ENCODE measurements around the gene CD84. TPM values are rescaled to one million over a fixed set of nuclear protein-coding genes. Genes with fewer than 3 reads are reported as not detected.
"Not testable (repeated sequence)": the region's sequence is repeated elsewhere in the genome, so short reads cannot be mapped to it uniquely, and the experiment has no call there.

CD84 gene
- total and polyA plus RNA-seq, 8 donors, result 0.16 to 13.2 (median 3.1) TPM

GRCh38 chr1:160567858-160568682, 11.2 kb downstream of the CD84 start:
- intact Hi-C loops (cut with DNase I), result no loop called here
- Histone ChIP-seq H3K4me3 (no peak overlapping the region), H3K9me3 (no peaks in the 10 kb centered on the region), H3K4me1 (peaks cover 0 to 7% (median 0%) of the 10 kb centered on the region in 3 donors), H3K27me3 (no peaks in the 10 kb centered on the region), H3K36me3 (no peaks in the 10 kb centered on the region), H3K27ac (no peak overlapping the region)
- no peak for DNase-seq
- no peak for ATAC-seq
- 67 to 76% methylated on average over 8 of the region's 8 CpGs for WGBS, 2 donors
- no peak for TF ChIP-seq CTCF (IDR thresholded peaks at IDR 0.05)
- no peak for FAIRE-seq

- intact Hi-C loops (cut with DNase I), result no loop called here
- no peaks in the 10 kb centered on the region for H3K36me3 ChIP-seq
- 83 to 91% methylated on average over 5 of the region's 5 CpGs for WGBS, 2 donors
- TF ChIP-seq CTCF (IDR thresholded peaks at IDR 0.05), result no peak
- no peak overlapping the region for H3K4me3 ChIP-seq
- FAIRE-seq (no peak), ATAC-seq (no peak), DNase-seq (no peak)
- H3K27ac ChIP-seq, result no peak overlapping the region
- peaks cover 0 to 7% (median 0%) of the 10 kb centered on the region in 3 donors for H3K4me1 ChIP-seq
- H3K27me3 ChIP-seq, result no peaks in the 10 kb centered on the region
- H3K9me3 ChIP-seq, result no peaks in the 10 kb centered on the region
Observed at GRCh38 chr1:160567341-160567740, 12.0 kb downstream of the CD84 start.

- TF ChIP-seq CTCF (IDR thresholded peaks at IDR 0.05), result no peak
- peak overlapping the region in 2 of 4 donors; percentile 9 to 16 for H3K4me3 ChIP-seq
- WGBS, 2 donors, result 33 to 35% methylated on average over 4 of the region's 4 CpGs
- no peaks in the 10 kb centered on the region for H3K36me3 ChIP-seq
- no peaks in the 10 kb centered on the region for H3K9me3 ChIP-seq
- no peaks in the 10 kb centered on the region for H3K27me3 ChIP-seq
- peak overlapping the region; percentile 4 to 27 (median 18) for H3K27ac ChIP-seq
- FAIRE-seq (no peak), DNase-seq (peak in 2 of 6 donors; percentile 41 to 46), ATAC-seq (peak; percentile 82 to 89 (median 86))
- intact Hi-C loops (cut with DNase I), result no loop called here
- H3K4me1 ChIP-seq, result peaks cover 0 to 7% (median 0%) of the 10 kb centered on the region in 3 donors
Observed at GRCh38 chr1:160565564-160565963, 13.7 kb downstream of the CD84 start.

GRCh38 chr1:160563230-160563629, 16.1 kb downstream of the CD84 start:
- 83 to 97% methylated on average over 1 of the region's 1 CpG for WGBS, 2 donors
- H3K4me3 ChIP-seq; H3K27ac ChIP-seq; DNase-seq; H3K9me3 ChIP-seq; H3K4me1 ChIP-seq; H3K27me3 ChIP-seq; intact Hi-C loops (cut with DNase I); H3K36me3 ChIP-seq; FAIRE-seq; ATAC-seq: not testable (repeated sequence)

- FAIRE-seq; H3K9me3 ChIP-seq; intact Hi-C loops (cut with DNase I); H3K36me3 ChIP-seq; DNase-seq; H3K4me1 ChIP-seq; ATAC-seq; H3K27ac ChIP-seq; H3K27me3 ChIP-seq; H3K4me3 ChIP-seq: not testable (repeated sequence)
- WGBS, 2 donors, result 59 to 63% methylated on average over 2 of the region's 2 CpGs
Observed at GRCh38 chr1:160562745-160563144, 16.6 kb downstream of the CD84 start.

- FAIRE-seq, result no peak
- ATAC-seq, result no peak
- intact Hi-C loops (cut with DNase I), result no loop called here
- Histone ChIP-seq H3K27me3 (no peaks in the 10 kb centered on the region), H3K4me1 (peaks cover 0 to 1% (median 0%) of the 10 kb centered on the region in 3 donors), H3K9me3 (no peaks in the 10 kb centered on the region), H3K4me3 (no peak overlapping the region), H3K36me3 (no peaks in the 10 kb centered on the region), H3K27ac (no peak overlapping the region)
- DNase-seq, result no peak
- TF ChIP-seq CTCF (IDR thresholded peaks at IDR 0.05), result no peak
Observed at GRCh38 chr1:160560806-160561205, 18.5 kb downstream of the CD84 start.
